NT2/D1 (cell line): ENCODE data around the gene COMMD7.

Experiments
- DNase-seq: peaks from one replicate; pipeline ENCODE4 v3.0.0-alpha.2; 2011; ENCODE audit warnings: low read depth, low spot score
- H3K27me3 ChIP-seq: 2 replicates; pipeline ENCODE4 v1.6.0; 2011; ENCODE audit warnings: mild to moderate bottlenecking; ENCODE audit not compliant: insufficient read length, insufficient read depth
- H3K36me3 ChIP-seq: 2 replicates; pipeline ENCODE4 v1.6.1; 2011; ENCODE audit warnings: mild to moderate bottlenecking, low read length, mixed read lengths; ENCODE audit not compliant: insufficient read depth, insufficient read length
- H3K4me1 ChIP-seq: 2 replicates; pipeline ENCODE4 v1.5.1; 2011; ENCODE audit not compliant: insufficient read depth, insufficient read length
- H3K4me3 ChIP-seq: 2 replicates; pipeline ENCODE4 v1.5.1; 2011; ENCODE audit warnings: low read depth; ENCODE audit not compliant: insufficient read length
- H3K9ac ChIP-seq: 2 replicates; pipeline ENCODE4 v1.6.0; 2011; ENCODE audit warnings: low read depth; ENCODE audit not compliant: insufficient read length
- H3K9me3 ChIP-seq: 2 replicates; pipeline ENCODE4 v1.5.1; 2011; ENCODE audit warnings: mild to moderate bottlenecking, low read length; ENCODE audit not compliant: insufficient read depth
- SUZ12 ChIP-seq: IDR thresholded peaks from 2 replicates; pipeline ENCODE4 v1.6.1; 2011; ENCODE audit not compliant: insufficient read length, insufficient read depth; ENCODE audit errors: extremely low read depth
- YY1 ChIP-seq: IDR thresholded peaks from 2 replicates; pipeline ENCODE4 v1.6.1; 2011; ENCODE audit not compliant: insufficient read length, insufficient read depth
- ZNF274 ChIP-seq: IDR thresholded peaks from 2 replicates; pipeline ENCODE4 v1.6.1; 2011; ENCODE audit warnings: mild to moderate bottlenecking, low read depth, low read length

The COMMD7 gene

GRCh38 chr20:32664678-32665159, 78.5 kb downstream of the COMMD7 start:
- H3K9me3 ChIP-seq: no peaks in the 10 kb centered on the region; the same call in 1 of the 2 replicates
- no peak overlapping the region for H3K4me3 ChIP-seq
- DNase-seq: no peak
- no peak overlapping the region for H3K9ac ChIP-seq
- H3K27me3 ChIP-seq: no peaks in the 10 kb centered on the region
- TF ChIP-seq ZNF274 (no peak), SUZ12 (no peak), YY1 (no peak)
- H3K4me1 ChIP-seq: peaks cover 6% of the 10 kb centered on the region
- no peaks in the 10 kb centered on the region for H3K36me3 ChIP-seq

- Histone ChIP-seq H3K4me3 (no peak overlapping the region), H3K9ac (no peak overlapping the region), H3K4me1 (peaks cover 6% of the 10 kb centered on the region), H3K9me3 (no peaks in the 10 kb centered on the region; the same call in 1 of the 2 replicates), H3K36me3 (no peaks in the 10 kb centered on the region), H3K27me3 (no peaks in the 10 kb centered on the region)
- no peak for TF ChIP-seq ZNF274
- TF ChIP-seq YY1: no peak
- TF ChIP-seq SUZ12: no peak
- DNase-seq: no peak
Observed at GRCh38 chr20:32664012-32664677, 79.1 kb downstream of the COMMD7 start.

- H3K4me3 ChIP-seq: no peak overlapping the region
- no peak for DNase-seq
- no peaks in the 10 kb centered on the region for H3K27me3 ChIP-seq
- no peak overlapping the region for H3K9ac ChIP-seq
- TF ChIP-seq SUZ12 (no peak), ZNF274 (no peak), YY1 (no peak)
- no peaks in the 10 kb centered on the region for H3K36me3 ChIP-seq
- peaks cover 6% of the 10 kb centered on the region for H3K4me1 ChIP-seq
- no peaks in the 10 kb centered on the region; the same call in 1 of the 2 replicates for H3K9me3 ChIP-seq
Observed at GRCh38 chr20:32663335-32664011, 79.8 kb downstream of the COMMD7 start.

- Histone ChIP-seq H3K9ac (no peak overlapping the region), H3K4me1 (peaks cover 6% of the 10 kb centered on the region), H3K9me3 (no peaks in the 10 kb centered on the region; the same call in 1 of the 2 replicates), H3K36me3 (no peaks in the 10 kb centered on the region), H3K4me3 (no peak overlapping the region), H3K27me3 (no peaks in the 10 kb centered on the region)
- no peak for TF ChIP-seq YY1
- TF ChIP-seq SUZ12: no peak
- TF ChIP-seq ZNF274: no peak
- DNase-seq: no peak
Observed at GRCh38 chr20:32661820-32662528, 81.3 kb downstream of the COMMD7 start.

GRCh38 chr20:32660661-32661060, 82.6 kb downstream of the COMMD7 start:
- no peak overlapping the region for H3K9ac ChIP-seq
- H3K4me1 ChIP-seq: peaks cover 6% of the 10 kb centered on the region
- H3K4me3 ChIP-seq: no peak overlapping the region
- no peaks in the 10 kb centered on the region for H3K36me3 ChIP-seq
- H3K9me3 ChIP-seq: no peaks in the 10 kb centered on the region; the same call in 1 of the 2 replicates
- no peak for TF ChIP-seq SUZ12
- TF ChIP-seq ZNF274: no peak
- no peak for TF ChIP-seq YY1
- no peaks in the 10 kb centered on the region for H3K27me3 ChIP-seq
- DNase-seq: no peak

GRCh38 chr20:32656827-32657226, 86.4 kb downstream of the COMMD7 start:
- DNase-seq: no peak
- TF ChIP-seq YY1 (no peak), ZNF274 (no peak), SUZ12 (no peak)
- H3K9ac ChIP-seq: no peak overlapping the region
- H3K9me3 ChIP-seq: peaks cover 8% of the 10 kb centered on the region; the same call in 1 of the 2 replicates
- peaks cover 4% of the 10 kb centered on the region for H3K4me1 ChIP-seq
- H3K27me3 ChIP-seq: no peaks in the 10 kb centered on the region
- H3K36me3 ChIP-seq: no peaks in the 10 kb centered on the region
- no peak overlapping the region for H3K4me3 ChIP-seq
